ENCODE results near the gene TRIM68. TPM values are rescaled to one million over a fixed set of nuclear protein-coding genes. Genes with fewer than 3 reads are reported as not detected.

The TRIM68 gene, protein sequence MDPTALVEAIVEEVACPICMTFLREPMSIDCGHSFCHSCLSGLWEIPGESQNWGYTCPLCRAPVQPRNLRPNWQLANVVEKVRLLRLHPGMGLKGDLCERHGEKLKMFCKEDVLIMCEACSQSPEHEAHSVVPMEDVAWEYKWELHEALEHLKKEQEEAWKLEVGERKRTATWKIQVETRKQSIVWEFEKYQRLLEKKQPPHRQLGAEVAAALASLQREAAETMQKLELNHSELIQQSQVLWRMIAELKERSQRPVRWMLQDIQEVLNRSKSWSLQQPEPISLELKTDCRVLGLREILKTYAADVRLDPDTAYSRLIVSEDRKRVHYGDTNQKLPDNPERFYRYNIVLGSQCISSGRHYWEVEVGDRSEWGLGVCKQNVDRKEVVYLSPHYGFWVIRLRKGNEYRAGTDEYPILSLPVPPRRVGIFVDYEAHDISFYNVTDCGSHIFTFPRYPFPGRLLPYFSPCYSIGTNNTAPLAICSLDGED
- total RNA-seq = 10 to 100 TPM; 11.3 to 13.8 TPM
- 9.5 TPM for polyA plus RNA-seq (2013, experiment 1 of 2)
- 9.0 TPM for polyA plus RNA-seq (2013, experiment 2 of 2)
- long read RNA-seq, experiment 1, partial matches to known transcripts = 0 of 4 reads
- long read RNA-seq, experiment 1, other reads (novel, unspliced or antisense) = 3 of 4 reads
- long read RNA-seq, experiment 2, transcript TRIM68-201 (7 exons, 3,352 nt) = major isoform, 21 of 29 reads
- long read RNA-seq, experiment 2, partial matches to known transcripts = 0 of 29 reads
- long read RNA-seq, experiment 2, other reads (novel, unspliced or antisense) = 6 of 29 reads
- long read RNA-seq, experiment 3, transcript TRIM68-201 (7 exons, 3,352 nt) = major isoform, 50 of 69 reads
- long read RNA-seq, experiment 3, partial matches to known transcripts = 4 of 69 reads
- long read RNA-seq, experiment 3, other reads (novel, unspliced or antisense) = 14 of 69 reads
- long read RNA-seq, experiment 4, partial matches to known transcripts = 0 of 2 reads
- long read RNA-seq, experiment 4, other reads (novel, unspliced or antisense) = 1 of 2 reads

DNA sequence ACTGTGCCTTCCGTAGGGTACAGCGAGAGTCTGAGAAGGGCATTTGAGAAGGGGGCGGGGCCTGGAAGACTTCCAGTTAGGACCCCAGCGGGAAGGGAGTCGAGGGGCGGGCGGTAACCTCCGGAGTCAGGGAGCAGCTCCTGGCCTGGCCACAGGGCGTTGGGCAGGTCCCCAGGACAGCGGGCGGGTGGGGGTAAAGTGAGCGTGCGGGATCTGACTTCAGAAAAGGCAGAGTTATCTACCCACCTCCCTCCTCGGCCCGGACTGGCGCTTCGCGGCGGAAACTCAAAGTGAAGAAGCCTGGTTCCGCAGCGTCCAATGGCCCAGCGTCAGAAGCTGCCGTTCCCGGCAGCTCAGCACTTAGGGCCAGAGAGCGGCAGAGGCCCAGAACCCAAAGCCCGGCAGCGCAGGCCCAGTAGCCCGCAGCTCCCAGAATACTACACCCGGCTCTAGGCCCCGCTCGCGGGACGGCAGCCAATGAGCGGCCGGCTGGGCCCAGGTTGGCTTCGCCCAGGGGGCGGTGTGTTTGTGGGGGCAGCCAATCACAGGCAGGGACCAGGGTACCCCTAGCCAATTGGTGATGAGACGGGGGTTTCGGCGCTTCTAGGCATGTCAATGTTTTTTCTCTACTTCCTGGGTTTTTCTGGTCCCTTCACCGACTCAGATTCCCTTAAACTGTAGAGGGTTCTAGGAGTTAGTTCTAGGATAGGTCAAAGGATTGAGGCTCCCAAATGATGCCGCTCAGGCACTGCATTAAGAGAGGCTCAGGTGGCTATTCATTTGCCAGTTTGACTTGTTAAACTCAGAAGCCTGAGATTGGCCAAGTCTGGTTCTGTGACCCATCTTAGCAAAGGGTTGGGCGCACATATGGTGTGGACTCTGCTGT lies at the start of gene TRIM68:
Gene TRIM68 (minus strand): TSS at position 451 of the 886 bp plus-strand sequence. CDS start 2,727 bp downstream, outside the sequence.
- H3K36me3 ChIP-seq (ENCODE audit: control insufficient read depth, insufficient read depth, low read length) = peaks cover 9% of the 10 kb centered on the region
- peak within 1 kb of the TSS; percentile 76 for H3K27ac ChIP-seq (ENCODE audit: low read depth, low read length)
- no peaks in the 10 kb centered on the region for H3K9me3 ChIP-seq (ENCODE audit: control insufficient read depth, low read length)
- H3K36me3 Mint-ChIP-seq (ENCODE audit: low read depth) = peaks cover 11% of the 10 kb centered on the region
- H3K4me1 Mint-ChIP-seq = peaks cover 15% of the 10 kb centered on the region
- peak; percentile 98 for DNase-seq
- H3K9me3 Mint-ChIP-seq = peaks cover 7% of the 10 kb centered on the region
- peak within 1 kb of the TSS; percentile 52 for H3K9ac ChIP-seq (ENCODE audit: extremely low read depth, low read length, poor library complexity, severe bottlenecking)
- TF ChIP-seq, protein P1, sequence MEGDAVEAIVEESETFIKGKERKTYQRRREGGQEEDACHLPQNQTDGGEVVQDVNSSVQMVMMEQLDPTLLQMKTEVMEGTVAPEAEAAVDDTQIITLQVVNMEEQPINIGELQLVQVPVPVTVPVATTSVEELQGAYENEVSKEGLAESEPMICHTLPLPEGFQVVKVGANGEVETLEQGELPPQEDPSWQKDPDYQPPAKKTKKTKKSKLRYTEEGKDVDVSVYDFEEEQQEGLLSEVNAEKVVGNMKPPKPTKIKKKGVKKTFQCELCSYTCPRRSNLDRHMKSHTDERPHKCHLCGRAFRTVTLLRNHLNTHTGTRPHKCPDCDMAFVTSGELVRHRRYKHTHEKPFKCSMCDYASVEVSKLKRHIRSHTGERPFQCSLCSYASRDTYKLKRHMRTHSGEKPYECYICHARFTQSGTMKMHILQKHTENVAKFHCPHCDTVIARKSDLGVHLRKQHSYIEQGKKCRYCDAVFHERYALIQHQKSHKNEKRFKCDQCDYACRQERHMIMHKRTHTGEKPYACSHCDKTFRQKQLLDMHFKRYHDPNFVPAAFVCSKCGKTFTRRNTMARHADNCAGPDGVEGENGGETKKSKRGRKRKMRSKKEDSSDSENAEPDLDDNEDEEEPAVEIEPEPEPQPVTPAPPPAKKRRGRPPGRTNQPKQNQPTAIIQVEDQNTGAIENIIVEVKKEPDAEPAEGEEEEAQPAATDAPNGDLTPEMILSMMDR (conservative IDR thresholded peaks at IDR 0.05) = peak; percentile 35
- peak within 1 kb of the TSS; percentile 94 for H3K27ac Mint-ChIP-seq
- peaks cover 6% of the 10 kb centered on the region for H3K27me3 ChIP-seq (ENCODE audit: control insufficient read depth, insufficient read depth, low read length, poor library complexity, severe bottlenecking)
- no peaks in the 10 kb centered on the region for H3K4me1 ChIP-seq (ENCODE audit: control insufficient read depth, insufficient read depth, low read length)
- 6 to 38% methylated on average over 5 to 43 of the region's 43 CpGs for WGBS, 2 experiments (ENCODE audit: insufficient coverage in 1 of 2, insufficient read length in 1 of 2)
- peak within 1 kb of the TSS; percentile 82 for H3K4me3 ChIP-seq (ENCODE audit: low read length)
- H3K4me3 Mint-ChIP-seq = peak within 1 kb of the TSS; percentile 85
- peaks cover 18% of the 10 kb centered on the region for H3K27me3 Mint-ChIP-seq (ENCODE audit: insufficient read depth)

DNA sequence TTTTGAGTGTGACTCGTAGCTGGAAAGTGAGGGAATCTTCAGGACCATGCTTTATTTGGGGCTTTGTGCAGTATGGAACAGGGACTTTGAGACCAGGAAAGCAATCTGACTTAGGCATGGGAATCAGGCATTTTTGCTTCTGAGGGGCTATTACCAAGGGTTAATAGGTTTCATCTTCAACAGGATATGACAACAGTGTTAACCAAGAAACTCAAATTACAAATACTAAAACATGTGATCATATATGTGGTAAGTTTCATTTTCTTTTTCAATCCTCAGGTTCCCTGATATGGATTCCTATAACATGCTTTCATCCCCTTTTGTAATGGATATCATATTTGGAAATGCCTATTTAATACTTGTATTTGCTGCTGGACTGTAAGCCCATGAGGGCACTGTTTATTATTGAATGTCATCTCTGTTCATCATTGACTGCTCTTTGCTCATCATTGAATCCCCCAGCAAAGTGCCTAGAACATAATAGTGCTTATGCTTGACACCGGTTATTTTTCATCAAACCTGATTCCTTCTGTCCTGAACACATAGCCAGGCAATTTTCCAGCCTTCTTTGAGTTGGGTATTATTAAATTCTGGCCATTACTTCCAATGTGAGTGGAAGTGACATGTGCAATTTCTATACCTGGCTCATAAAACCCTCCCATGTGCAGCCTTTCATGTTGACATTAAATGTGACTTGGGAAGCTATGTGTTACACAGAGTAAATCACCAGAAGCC lies 46.8 kb upstream of the TRIM68 start:
- Histone ChIP-seq H3K9ac (ENCODE audit: extremely low read depth, low read length, poor library complexity, severe bottlenecking) (no peak overlapping the region), H3K27ac (ENCODE audit: low read depth, low read length) (no peak overlapping the region), H3K27me3 (ENCODE audit: control insufficient read depth, insufficient read depth, low read length, poor library complexity, severe bottlenecking) (peaks cover 21% of the 10 kb centered on the region), H3K4me1 (ENCODE audit: control insufficient read depth, insufficient read depth, low read length) (no peaks in the 10 kb centered on the region), H3K9me3 (ENCODE audit: control insufficient read depth, low read length) (no peaks in the 10 kb centered on the region), H3K4me3 (ENCODE audit: low read length) (no peak overlapping the region), H3K36me3 (ENCODE audit: control insufficient read depth, insufficient read depth, low read length) (no peaks in the 10 kb centered on the region)
- TF ChIP-seq, protein P1 (conservative IDR thresholded peaks at IDR 0.05) = no peak
- no peak for DNase-seq
- H3K27me3 Mint-ChIP-seq (ENCODE audit: insufficient read depth) = peaks cover 7% of the 10 kb centered on the region
- H3K36me3 Mint-ChIP-seq (ENCODE audit: low read depth) = no peaks in the 10 kb centered on the region
- WGBS, 2 experiments (ENCODE audit: insufficient coverage in 1 of 2, insufficient read length in 1 of 2) = 83 to 90% methylated on average over 1 to 2 of the region's 2 CpGs
- H3K4me3 Mint-ChIP-seq = no peak overlapping the region
- peaks cover 9% of the 10 kb centered on the region for H3K4me1 Mint-ChIP-seq
- no peaks in the 10 kb centered on the region for H3K9me3 Mint-ChIP-seq
- H3K27ac Mint-ChIP-seq = no peak overlapping the region
